A204.1 (cell line): ENCODE measurements around the gene CCDC136.

ENCODE experiments used
- FAIRE-seq: peaks from 2 replicates; lab custom pipeline; 2012; peaks lifted over from hg19 to GRCh38; lab: Jason Lieb, UNC

CCDC136 gene

DNA sequence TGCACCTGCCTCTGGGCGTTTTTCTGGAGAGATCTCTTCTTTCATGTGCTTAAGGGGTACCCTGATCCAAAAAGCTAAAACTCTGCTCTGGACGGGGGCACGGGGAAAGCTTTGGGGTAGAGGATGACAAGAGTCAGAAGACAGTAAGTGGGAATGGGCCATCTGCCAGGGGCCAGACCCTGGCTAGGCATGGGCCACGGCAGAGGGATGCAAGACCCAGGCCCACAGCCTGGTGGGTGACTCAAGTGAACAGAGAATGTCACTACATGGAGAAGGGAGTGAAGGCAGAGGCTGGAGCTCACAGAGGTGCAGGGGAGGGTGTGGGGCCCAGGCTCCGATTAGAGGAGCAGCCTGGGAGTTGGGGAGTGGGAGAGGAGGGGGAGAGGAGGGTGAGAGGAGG, 53.7 kb downstream of the CCDC136 start:
- no peak for FAIRE-seq

DNA sequence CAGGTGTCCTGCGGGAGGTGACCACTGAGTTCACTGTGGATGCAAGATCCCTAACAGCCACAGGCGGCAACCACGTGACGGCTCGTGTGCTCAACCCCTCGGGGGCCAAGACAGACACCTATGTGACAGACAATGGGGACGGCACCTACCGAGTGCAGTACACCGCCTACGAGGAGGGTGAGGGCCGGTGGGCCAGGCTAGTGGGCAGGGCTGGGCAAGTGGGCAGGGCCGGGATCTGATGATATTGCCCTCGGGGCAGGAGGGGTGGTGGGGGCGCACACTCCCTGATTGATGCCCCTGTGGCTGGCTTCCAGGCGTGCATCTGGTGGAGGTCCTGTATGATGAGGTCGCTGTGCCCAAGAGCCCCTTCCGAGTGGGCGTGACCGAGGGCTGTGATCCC, 54.2 kb downstream of the CCDC136 start:
- FAIRE-seq: no peak

DNA sequence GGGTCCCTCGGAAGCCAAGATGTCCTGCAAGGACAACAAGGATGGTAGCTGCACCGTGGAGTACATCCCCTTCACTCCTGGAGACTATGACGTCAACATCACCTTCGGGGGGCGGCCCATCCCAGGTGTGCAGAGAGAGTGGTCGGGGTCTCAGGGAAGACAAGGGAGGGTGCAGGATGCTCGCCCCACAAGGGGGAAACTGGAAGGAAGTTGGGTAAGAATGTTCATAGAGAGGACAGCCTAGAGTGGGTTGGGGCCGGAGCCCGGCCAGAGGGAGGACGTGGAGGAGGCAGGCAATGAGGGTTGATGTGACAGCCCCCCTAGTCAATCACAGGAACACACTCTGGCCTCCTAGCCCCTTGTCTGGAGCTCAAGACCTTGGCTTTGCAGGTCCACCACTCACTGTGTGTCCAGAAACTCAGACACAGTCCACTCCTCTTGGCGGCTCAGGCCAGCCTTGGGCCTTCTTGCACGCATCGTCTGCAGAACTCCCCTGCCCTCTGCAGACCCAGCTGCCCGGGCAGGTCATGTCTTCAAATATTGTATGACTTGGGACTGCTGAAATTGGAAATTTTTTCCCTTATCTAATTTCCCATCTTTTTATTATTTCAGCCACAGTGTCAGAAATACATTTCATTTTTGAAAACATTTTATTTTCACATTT, 55.1 kb downstream of the CCDC136 start:
- no peak for FAIRE-seq

DNA sequence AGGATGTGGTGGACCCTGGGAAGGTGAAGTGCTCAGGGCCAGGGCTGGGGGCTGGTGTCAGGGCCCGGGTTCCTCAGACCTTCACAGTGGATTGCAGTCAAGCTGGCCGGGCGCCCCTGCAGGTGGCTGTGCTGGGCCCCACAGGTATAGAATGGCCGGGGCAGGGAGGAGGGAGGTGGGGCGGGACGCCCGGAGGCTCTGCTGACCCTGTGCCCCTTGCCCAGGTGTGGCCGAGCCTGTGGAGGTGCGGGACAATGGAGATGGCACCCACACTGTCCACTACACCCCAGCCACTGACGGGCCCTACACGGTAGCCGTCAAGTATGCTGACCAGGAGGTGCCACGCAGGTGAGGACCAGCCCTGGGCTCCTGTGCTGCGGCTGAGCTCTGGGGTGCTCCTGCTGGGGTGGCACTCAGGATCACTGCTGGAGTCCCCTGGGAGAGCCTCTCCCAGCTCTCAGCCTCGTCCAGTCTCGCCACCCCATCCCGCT, 56.0 kb downstream of the CCDC136 start:
- FAIRE-seq: no peak

DNA sequence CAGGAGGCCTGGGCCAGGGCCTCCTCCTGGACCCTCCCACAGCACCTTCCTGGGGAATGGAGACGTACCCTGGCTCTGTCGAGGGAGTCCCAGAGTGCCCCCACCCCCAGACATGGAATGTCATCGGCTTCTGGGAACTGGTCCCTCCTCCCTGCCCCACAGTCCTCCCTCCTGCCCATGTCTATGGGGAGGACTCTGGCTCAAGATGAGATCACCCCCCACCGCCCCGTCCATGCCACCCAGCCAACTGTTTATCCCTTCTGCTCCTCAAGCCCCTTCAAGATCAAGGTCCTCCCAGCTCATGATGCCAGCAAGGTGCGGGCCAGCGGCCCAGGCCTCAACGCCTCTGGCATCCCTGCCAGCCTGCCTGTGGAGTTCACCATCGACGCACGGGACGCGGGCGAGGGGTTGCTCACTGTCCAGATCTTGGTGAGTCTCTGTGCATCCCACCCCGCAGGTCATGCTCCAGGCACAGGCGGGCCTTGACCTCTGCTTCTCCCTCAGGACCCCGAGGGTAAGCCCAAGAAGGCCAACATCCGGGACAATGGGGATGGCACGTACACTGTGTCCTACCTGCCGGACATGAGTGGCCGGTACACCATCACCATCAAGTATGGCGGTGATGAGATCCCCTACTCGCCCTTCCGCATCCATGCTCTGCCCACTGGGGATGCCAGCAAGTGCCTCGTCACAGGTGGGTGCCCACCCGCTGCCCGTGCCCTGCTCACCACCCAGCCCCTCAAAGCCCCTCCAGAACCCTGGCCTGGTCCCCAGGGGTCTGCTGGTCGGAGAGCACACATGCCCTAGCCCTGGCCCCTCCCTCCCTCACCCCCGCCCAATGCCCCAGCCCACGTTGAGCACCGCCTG, 56.8 kb downstream of the CCDC136 start:
- no peak for FAIRE-seq

DNA sequence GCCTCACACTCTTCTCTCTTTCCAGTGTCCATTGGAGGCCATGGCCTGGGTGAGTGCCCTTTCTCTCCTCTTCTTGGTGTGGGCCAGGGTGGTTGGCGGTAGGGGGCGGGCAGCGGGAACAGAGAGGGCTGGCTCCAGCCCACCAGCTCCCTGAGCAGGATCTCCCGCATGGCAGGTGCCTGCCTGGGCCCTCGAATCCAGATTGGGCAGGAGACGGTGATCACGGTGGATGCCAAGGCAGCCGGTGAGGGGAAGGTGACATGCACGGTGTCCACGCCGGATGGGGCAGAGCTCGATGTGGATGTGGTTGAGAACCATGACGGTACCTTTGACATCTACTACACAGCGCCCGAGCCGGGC, 57.4 kb downstream of the CCDC136 start:
- no peak for FAIRE-seq

DNA sequence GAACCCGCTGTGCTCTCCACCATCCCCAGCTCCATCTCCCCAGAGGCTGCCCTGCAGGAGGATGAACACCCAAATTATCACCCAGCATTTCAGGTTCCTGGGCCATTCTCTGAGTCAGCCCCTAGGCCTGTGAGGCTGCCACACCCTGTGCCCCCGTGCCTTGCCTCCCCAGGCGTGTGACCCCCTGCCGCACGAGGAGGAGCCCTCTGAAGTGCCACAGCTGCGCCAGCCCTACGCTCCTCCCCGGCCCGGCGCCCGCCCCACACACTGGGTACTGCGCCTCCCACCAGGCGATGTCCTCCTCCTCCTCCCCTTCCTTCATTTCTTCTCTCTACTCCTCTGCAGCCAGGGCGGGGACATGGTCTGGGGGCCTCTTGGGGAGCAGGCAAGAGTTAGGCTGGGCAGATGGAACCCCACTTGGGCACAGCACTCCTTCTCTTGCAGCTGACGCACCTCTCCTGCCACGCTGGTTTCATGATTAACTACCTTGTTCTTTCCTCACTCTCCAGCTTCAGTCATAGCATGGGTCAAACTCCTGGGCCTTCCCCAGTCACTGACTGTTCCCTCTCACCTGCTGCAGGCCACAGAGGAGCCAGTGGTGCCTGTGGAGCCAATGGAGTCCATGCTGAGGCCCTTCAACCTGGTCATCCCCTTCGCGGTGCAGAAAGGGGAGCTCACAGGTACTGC, 58.2 kb downstream of the CCDC136 start:
- no peak for FAIRE-seq

DNA sequence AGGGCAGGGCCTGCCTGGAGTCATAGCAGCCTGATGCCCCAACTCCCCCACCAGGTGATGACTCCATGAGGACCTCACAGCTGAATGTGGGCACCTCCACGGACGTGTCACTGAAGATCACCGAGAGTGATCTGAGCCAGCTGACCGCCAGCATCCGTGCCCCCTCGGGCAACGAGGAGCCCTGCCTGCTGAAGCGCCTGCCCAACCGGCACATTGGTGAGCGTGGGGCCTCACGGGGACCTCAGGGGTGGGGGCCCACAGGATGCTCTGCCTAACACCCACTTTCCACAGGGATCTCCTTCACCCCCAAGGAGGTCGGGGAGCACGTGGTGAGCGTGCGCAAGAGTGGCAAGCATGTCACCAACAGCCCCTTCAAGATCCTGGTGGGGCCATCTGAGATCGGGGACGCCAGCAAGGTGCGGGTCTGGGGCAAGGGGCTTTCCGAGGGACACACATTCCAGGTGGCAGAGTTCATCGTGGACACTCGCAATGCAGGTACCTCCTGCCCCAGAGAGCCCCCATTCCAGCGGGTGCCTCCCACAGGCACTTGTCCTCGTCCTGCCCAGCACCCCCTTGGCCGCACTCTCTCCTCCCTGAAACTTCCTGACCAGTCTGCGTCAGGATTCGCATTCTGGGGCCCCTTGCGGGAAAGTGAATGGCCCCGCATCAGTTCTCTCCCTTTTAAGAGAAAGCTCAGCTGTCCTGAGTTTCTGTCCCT, 60.9 kb downstream of the CCDC136 start:
- FAIRE-seq: no peak

DNA sequence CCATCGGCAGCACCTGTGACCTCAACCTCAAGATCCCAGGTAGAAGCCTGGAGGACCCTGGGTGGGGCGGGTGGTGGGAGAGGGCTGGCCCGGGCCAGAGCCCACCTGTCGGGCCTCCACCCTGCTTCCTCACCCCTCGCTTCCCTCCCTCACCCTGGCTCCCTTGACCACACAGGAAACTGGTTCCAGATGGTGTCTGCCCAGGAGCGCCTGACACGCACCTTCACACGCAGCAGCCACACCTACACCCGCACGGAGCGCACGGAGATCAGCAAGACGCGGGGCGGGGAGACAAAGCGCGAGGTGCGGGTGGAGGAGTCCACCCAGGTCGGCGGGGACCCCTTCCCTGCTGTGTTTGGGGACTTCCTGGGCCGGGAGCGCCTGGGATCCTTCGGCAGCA, 62.0 kb downstream of the CCDC136 start:
- no peak for FAIRE-seq

DNA sequence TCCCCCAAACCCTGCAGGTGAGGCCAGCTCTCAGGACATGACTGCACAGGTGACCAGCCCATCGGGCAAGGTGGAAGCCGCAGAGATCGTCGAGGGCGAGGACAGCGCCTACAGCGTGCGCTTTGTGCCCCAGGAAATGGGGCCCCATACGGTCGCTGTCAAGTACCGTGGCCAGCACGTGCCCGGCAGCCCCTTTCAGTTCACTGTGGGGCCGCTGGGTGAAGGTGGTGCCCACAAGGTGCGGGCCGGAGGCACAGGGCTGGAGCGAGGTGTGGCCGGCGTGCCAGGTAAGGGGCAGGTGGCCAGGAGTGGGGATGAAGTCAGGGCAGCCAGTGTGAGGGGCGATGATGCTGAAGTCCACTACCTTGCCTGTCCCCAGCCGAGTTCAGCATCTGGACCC, 62.6 kb downstream of the CCDC136 start:
- FAIRE-seq: no peak

DNA sequence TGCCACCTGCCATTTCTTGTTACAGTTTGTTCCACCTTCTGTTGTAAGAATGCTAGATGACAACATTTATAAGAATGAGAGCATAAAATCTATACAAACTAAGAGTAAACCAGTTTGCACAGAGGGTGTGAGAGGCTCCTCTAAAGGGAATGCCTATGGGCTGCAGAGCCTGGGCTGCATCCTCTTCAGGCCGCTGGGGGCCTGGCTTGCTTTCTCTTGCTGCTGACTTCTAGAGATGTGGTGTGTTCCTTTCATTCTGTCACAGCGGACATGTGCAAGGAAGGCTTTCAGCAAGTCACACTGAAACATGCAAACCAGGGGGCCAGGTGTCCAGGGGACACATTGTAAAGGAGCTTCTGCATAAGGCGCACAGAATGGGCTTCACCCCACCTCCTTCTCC, 63.8 kb downstream of the CCDC136 start:
- FAIRE-seq: no peak

DNA sequence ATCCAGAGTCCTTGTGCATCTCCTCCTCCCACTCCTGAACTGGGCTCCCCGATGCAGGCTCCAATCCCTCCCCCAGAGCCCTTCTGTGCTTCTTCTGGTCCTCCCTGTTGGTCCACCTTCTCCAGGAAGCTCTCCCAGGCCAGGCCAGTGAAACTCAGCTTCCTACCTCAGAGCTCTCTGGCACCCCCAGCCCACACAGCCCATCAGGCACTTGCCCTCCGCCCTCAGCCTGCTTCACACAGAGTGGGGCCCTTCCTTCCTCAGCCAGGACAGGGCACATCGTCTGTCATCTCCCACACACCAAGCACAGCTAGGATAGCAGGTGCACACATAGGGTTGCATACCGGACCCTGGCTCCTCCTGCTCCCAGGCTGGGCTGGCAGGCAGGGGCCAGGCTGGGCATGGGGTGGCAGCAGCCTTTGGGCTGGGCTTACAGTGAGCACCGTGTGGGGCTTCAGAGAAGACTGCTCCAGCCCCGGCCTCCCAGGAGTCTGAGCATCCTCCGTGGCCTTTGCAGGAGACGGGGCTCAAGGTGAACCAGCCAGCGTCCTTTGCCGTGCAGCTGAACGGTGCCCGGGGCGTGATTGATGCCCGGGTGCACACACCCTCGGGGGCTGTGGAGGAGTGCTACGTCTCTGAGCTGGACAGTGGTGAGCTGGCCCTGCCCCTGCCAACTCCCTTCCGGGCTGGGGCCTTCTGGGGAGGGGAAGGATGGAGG, 64.4 kb downstream of the CCDC136 start:
- FAIRE-seq: no peak

DNA sequence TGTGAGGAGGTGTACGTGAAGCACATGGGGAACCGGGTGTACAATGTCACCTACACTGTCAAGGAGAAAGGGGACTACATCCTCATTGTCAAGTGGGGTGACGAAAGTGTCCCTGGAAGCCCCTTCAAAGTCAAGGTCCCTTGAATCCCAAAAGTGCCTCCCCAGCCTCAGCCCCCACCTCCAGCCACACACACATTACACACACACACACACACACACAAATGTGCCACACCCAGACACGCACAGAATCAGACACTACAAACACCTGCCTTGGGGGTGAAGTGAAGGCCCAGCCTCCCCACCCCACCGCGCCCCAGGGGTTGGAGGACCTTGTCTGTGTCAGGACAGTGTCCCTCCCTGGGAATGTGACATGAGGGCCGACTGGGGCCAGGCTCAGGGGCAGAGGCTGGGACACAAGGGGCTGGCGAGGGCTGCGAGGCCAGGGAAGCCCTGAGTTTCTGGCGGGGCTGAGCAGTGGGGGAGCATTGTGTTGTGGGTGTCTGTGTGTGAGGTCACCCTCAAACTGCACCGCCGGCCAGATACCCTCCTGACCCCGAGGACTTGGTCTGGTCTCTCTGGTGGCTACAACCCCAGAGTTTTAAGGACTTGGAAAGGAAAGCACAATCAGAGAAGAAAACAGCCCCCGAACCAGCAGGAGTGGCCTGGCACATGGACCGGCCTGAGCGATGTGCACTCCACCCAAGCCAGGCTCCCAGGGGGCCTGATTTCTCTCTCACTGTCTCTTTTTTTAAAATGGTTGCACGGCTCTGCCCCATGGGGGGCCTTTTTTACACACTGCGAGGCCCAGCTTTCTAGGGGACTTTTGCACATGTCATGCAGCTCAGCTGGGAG, 66.8 kb downstream of the CCDC136 start:
- no peak for FAIRE-seq

DNA sequence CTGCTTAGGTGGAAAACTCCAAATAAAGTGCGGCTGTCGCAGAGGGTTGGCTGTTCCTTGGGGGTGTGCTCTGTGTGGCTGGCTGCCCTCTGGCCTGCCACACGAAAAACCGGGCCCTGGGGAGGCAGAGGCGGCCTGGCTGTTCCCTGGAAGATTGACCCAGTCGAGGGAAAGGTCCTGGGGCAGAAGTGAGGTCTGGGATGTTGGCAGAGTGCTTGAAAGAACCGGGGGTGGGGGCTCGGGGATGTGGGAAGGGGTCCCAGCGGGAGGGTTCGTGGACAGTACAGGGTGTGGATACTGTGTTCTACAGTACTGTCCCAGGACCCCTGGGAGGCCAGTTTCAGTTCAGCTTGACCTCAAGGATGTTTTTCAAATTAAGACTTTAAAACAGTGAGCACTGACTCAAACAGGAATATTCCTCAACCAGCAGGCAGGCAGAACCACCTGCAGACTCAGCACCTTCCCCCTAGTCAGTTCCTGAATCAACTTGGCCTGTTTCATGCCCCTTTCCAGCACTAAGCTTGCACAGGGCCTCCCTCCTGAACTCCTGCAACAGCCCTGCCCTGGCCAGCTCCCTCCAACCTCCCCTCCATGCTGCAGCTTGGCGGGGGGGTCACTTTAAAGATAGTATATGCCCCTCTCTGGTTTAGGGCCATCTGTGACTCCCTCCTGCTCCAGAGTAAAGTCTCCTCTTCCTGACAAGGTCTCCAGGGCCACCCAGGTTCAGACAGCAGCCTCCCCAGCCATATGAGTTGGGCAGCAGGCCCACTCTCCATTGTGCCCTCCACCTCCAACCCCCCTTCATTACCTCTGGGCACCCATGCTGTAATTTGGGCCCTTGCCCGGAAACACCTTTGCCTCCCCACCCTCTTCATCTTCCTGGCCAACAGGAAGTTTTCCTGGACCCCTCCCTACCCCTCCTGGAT, 67.7 kb downstream of the CCDC136 start:
- no peak for FAIRE-seq

DNA sequence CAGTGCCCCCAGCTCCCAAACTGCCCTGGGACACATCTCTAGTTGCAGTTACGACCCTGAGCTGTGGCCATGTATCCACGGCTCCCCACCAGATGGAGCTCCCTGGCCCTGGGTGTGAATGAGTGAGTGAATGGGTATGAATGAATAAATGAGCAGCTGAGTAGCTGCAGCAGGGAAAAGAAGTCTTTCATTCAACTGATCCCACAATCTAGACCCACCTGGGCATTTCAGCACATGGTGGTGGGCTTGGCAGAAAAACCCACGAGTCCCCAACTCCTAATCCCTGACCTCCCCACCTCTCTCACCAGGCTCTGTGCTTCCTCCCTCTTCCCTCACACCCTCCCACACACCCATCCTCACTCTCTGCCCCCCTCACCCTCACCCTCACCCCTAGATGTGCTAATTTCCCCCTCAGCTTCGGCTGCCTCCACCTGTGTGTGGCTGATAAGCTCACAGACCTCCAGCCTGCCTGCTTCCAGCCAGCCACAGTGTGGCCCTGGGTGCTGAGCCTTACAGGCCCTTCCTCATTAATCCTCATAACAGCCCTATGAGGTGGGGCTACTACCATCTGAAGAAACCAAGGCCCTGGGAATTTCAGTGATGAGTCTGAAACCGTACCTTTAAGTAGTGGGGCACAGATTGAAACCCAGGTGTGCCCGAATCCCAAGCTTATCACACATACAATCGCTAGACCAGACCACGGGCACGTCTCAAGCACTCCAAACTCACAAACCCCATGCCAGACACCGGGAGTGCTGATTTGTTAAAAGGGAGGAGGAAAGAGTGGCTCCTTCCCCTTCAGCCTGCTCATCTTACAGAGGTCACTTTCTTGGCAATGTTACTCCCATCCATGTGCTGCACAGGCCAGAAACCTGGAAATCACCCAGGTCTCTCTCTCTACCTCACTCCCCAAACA, 68.6 kb downstream of the CCDC136 start:
- FAIRE-seq: no peak

DNA sequence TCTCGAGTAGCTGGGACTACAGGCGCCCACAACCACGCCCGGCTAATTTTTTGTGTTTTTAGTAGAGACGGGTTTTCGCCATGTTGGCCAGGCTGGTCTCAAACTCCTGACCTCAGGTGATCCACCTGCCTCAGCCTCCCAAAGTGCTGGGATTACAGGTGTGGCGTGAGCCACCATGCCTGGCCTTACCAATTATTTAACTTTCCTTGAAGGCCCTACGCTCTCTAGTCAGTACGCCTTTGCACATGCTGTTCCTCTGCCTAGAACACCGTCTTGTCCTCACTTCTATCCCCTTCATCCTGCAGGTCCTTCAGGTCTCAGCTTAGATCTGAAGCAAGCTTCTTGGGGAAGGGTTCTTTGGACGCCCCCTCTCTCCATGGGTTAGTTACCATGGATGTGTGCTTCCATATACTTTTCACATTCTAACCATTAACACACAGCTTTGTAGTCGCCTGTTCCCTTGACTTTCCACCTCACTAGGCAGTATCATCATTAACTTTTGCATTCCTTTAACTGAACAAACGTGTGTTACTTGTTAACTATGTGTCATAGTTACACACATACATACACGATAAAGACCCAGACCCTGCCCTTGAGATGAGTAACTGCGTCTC, 70.3 kb downstream of the CCDC136 start:
- no peak for FAIRE-seq

DNA sequence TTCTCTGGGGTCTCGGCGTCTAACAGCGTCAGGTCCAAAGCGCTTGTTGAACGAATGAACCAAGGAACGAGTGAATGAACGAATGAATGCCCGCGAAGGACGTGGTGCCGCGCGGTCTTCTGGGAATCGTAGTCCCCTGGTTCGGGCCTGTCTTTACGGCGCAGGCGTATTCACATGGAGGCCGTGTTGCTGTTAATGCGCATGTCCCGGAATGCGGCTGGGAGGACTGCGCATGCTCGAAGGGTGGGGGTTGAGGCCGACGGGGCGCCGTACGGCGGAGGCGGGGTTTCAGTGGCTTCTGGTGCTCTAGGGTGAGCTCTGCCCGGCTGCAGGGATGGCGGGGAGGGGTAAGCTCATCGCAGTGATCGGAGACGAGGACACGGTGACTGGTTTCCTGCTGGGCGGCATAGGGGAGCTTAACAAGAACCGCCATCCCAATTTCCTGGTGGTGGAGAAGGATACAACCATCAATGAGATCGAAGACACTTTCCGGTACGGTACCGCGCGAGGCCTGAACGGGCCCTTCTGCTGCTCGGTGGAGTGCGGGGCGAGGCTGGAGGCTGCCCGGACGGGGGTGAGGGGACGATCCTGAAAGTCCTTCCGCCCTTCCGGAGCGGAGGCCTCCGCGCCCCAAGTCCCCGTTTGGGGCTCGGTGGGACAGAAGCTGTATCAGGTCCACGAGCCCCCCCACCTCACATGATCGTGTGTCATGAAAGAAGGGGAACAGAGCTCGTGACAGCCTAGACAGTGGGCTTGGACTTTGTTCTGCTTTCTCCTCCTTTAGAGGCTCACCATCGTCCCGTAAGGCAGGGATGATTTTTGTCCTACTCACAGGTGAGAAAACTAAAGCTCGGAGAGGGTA, 71.0 kb downstream of the CCDC136 start, which contains the start of gene ATP6V1F:
ATP6V1F (plus strand) TSS at position 286 of the 862 bp plus-strand sequence; CDS start at position 335, 49 bp downstream.
- peak; percentile 99 for FAIRE-seq
